Neuronal stem cell (in vitro differentiated cells): ENCODE measurements around the gene PTPRD.

Experiments
- DNase-seq: peaks from one replicate; pipeline ENCODE4 v3.0.0-alpha.2; 2013; ENCODE audit warnings: low spot score
- H2AFZ ChIP-seq: one replicate; pipeline ENCODE4 v1.6.1; 2013; ENCODE audit warnings: mild to moderate bottlenecking, low read length, inconsistent platforms
- H2AK5ac ChIP-seq: 2 replicates; pipeline ENCODE4 v1.6.1; 2013; ENCODE audit warnings: low read depth, mild to moderate bottlenecking, inconsistent platforms, low read length, moderate library complexity, mixed read lengths
- H2BK120ac ChIP-seq: 2 replicates; pipeline ENCODE4 v1.6.1; 2013; ENCODE audit warnings: low read depth, mild to moderate bottlenecking, inconsistent platforms, low read length, moderate library complexity, mixed read lengths
- H2BK12ac ChIP-seq: one replicate; pipeline ENCODE4 v1.6.1; 2013; ENCODE audit warnings: low read length, inconsistent platforms
- H2BK15ac ChIP-seq: 2 replicates; pipeline ENCODE4 v1.6.1; 2013; ENCODE audit warnings: mild to moderate bottlenecking, low read length, inconsistent platforms, mixed read lengths
- H2BK5ac ChIP-seq: one replicate; pipeline ENCODE4 v1.6.1; 2013; ENCODE audit warnings: inconsistent platforms, mild to moderate bottlenecking, low read length, moderate library complexity
- H3K14ac ChIP-seq: one replicate; pipeline ENCODE4 v1.6.1; 2013; ENCODE audit warnings: low read length, inconsistent platforms
- H3K18ac ChIP-seq: 2 replicates; pipeline ENCODE4 v1.6.1; 2013; ENCODE audit warnings: low read length, inconsistent platforms
- H3K23ac ChIP-seq: 2 replicates; pipeline ENCODE4 v1.6.1; 2013; ENCODE audit warnings: low read depth, mild to moderate bottlenecking, mixed read lengths, low read length, inconsistent platforms; ENCODE audit not compliant: poor library complexity
- H3K27ac ChIP-seq: replicated peaks from 3 replicates; pipeline ENCODE4 v1.5.1; 2013; ENCODE audit warnings: low read length, inconsistent platforms
- H3K27me3 ChIP-seq, 3 experiments: 2 replicates each; pipeline ENCODE4 v1.6.1; 2013; ENCODE audit warnings: low read length in 3 of 3, mild to moderate bottlenecking in 2 of 3, inconsistent platforms in 1 of 3, low read depth in 1 of 3, mixed read lengths in 1 of 3, moderate library complexity in 1 of 3; ENCODE audit not compliant: control insufficient read depth in 3 of 3, insufficient read depth in 3 of 3
- H3K36me3 ChIP-seq, 2 donors: replicated peaks in 1 of 2; 2 replicates each; pipeline ENCODE4 v1.6.1; 2013; ENCODE audit warnings: low read length in 2 of 2; ENCODE audit not compliant: control insufficient read depth in 2 of 2, insufficient read depth in 2 of 2
- H3K4ac ChIP-seq: 2 replicates; pipeline ENCODE4 v1.6.1; 2013; ENCODE audit warnings: inconsistent platforms, mild to moderate bottlenecking, low read length, moderate library complexity
- H3K4me1 ChIP-seq, 2 donors: 1 replicate in 1 of 2; 2 replicates in 1 of 2; pipeline ENCODE4 v1.6.1; 2013; ENCODE audit warnings: low read length in 2 of 2, low read depth in 1 of 2; ENCODE audit not compliant: control insufficient read depth in 2 of 2, insufficient read depth in 1 of 2
- H3K4me2 ChIP-seq: one replicate; pipeline ENCODE4 v1.6.1; 2013; ENCODE audit warnings: mild to moderate bottlenecking, low read length, inconsistent platforms; ENCODE audit not compliant: insufficient read depth, poor library complexity, severe bottlenecking
- H3K4me3 ChIP-seq, 2 donors: 2 replicates each; pipeline ENCODE4 v1.5.1; 2013; ENCODE audit warnings: low read length in 2 of 2, mild to moderate bottlenecking in 2 of 2, inconsistent platforms in 1 of 2, moderate library complexity in 1 of 2
- H3K79me1 ChIP-seq: one replicate; pipeline ENCODE4 v1.6.1; 2013; ENCODE audit warnings: low read depth, mild to moderate bottlenecking, inconsistent platforms, low read length, moderate library complexity
- H3K9ac ChIP-seq: one replicate; pipeline ENCODE4 v1.6.1; 2013; ENCODE audit warnings: mild to moderate bottlenecking, low read depth, low read length, inconsistent platforms; ENCODE audit not compliant: poor library complexity
- H3K9me3 ChIP-seq, 2 donors: replicated peaks in 1 of 2; 2 replicates each; pipeline versions ENCODE3 to v1.6.1; 2013; ENCODE audit warnings: low read length in 2 of 2, mild to moderate bottlenecking in 2 of 2, inconsistent platforms in 1 of 2, low read depth in 1 of 2, mixed read lengths in 1 of 2, moderate library complexity in 1 of 2; ENCODE audit not compliant: control insufficient read depth in 2 of 2, insufficient read depth in 1 of 2
- H4K8ac ChIP-seq: one replicate; pipeline ENCODE4 v1.6.1; 2013; ENCODE audit warnings: low read depth, mild to moderate bottlenecking, inconsistent platforms, low read length, moderate library complexity
- H4K91ac ChIP-seq: one replicate; pipeline ENCODE4 v1.6.1; 2013; ENCODE audit warnings: low read length, low read depth, mild to moderate bottlenecking, inconsistent platforms; ENCODE audit not compliant: poor library complexity
- WGBS, 2 donors: extraction: QIAGEN DNeasy Blood & Tissue Kit; methylation state at CpG; one replicate each; pipeline ENCODE4 v1.1.7; 2013; ENCODE audit warnings: missing lambda C conversion rate in 2 of 2, mixed read lengths in 1 of 2; ENCODE audit not compliant: insufficient read length in 2 of 2, insufficient replicate concordance in 1 of 2; ENCODE audit errors: extremely low coverage in 2 of 2; 5-methylcytosine and 5-hydroxymethylcytosine counted together

PTPRD gene

DNA sequence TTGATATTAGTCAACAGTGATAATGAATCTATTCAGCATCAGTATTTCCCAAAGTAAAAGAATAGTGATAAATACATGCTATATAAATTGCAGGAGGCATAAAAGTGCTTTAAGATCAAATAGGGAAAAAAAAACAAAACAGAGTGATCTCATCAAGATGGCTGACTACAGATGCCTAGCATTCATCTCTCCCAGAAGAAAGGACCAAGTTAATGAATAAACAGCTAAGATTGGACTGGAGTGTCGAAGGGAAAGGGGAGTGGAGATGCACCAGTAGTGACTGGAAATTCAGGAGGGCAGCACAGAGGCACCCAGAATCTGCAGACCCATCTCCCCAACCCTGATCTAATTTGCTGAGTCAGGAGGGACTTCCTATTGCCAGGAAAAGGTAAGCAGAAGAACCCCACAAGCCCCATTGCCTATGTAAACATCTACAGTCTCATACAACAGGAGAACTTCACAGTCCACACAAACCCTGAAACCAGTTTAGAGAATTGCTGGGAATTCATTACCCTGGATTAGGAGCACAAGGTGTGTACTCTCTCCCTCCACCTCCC lies 699.4 kb downstream of the PTPRD start:
- Histone ChIP-seq H2BK15ac (no peak overlapping the region), H3K23ac (no peak overlapping the region), H3K14ac (no peak overlapping the region), H3K36me3 (no peaks in the 10 kb centered on the region), H3K4me1 (no peaks in the 10 kb centered on the region), H3K27ac (no peak overlapping the region), H3K9ac (no peak overlapping the region), H3K4me3 (no peak overlapping the region), H3K4ac (no peak overlapping the region), H2BK12ac (no peak overlapping the region), H4K91ac (no peak overlapping the region), H4K8ac (no peak overlapping the region), H3K9me3 (no peaks in the 10 kb centered on the region), H3K79me1 (no peaks in the 10 kb centered on the region), H3K27me3 (no peaks in the 10 kb centered on the region), H3K18ac (no peak overlapping the region), H3K4me2 (no peak overlapping the region), H2AFZ (peak overlapping the region; percentile 85), H2AK5ac (no peak overlapping the region), H2BK120ac (no peak overlapping the region), H2BK5ac (peak overlapping the region; percentile 7)
- DNase-seq, result no peak
- no CpG with 5 or more reads among the region's 1 CpG for WGBS, 2 donors

GRCh38 chr9:9912459-9912858 lies 700.3 kb downstream of the PTPRD start:
- no peaks in the 10 kb centered on the region for H3K36me3 ChIP-seq
- no peak overlapping the region for H2BK12ac ChIP-seq
- no peak overlapping the region for H3K18ac ChIP-seq
- no peak overlapping the region for H3K23ac ChIP-seq
- WGBS, 2 donors, result no CpG with 5 or more reads among the region's 2 CpGs
- H3K14ac ChIP-seq, result no peak overlapping the region
- H3K9ac ChIP-seq, result no peak overlapping the region
- H2BK5ac ChIP-seq, result no peak overlapping the region
- H2BK120ac ChIP-seq, result no peak overlapping the region
- no peak overlapping the region for H3K4me2 ChIP-seq
- no peak overlapping the region for H3K27ac ChIP-seq
- H4K8ac ChIP-seq, result no peak overlapping the region
- H3K9me3 ChIP-seq, result no peaks in the 10 kb centered on the region
- no peak overlapping the region for H2BK15ac ChIP-seq
- no peak overlapping the region for H3K4ac ChIP-seq
- no peaks in the 10 kb centered on the region for H3K79me1 ChIP-seq
- H3K4me1 ChIP-seq, result no peaks in the 10 kb centered on the region
- H3K27me3 ChIP-seq, result no peaks in the 10 kb centered on the region
- no peak overlapping the region for H4K91ac ChIP-seq
- H2AFZ ChIP-seq, result no peak overlapping the region
- no peak overlapping the region for H2AK5ac ChIP-seq
- no peak overlapping the region for H3K4me3 ChIP-seq
- DNase-seq, result no peak

GRCh38 chr9:9905736-9906135 lies 707.1 kb downstream of the PTPRD start:
- H2BK12ac ChIP-seq, result no peak overlapping the region
- H2BK120ac ChIP-seq, result no peak overlapping the region
- H3K79me1 ChIP-seq, result no peaks in the 10 kb centered on the region
- H3K14ac ChIP-seq, result no peak overlapping the region
- no peak overlapping the region for H2BK5ac ChIP-seq
- DNase-seq, result no peak
- H2BK15ac ChIP-seq, result no peak overlapping the region
- peaks cover 0 to 1% of the 10 kb centered on the region in 2 donors for H3K9me3 ChIP-seq
- no peak overlapping the region for H3K9ac ChIP-seq
- no peak overlapping the region for H3K4me3 ChIP-seq
- no peak overlapping the region for H3K18ac ChIP-seq
- no peak overlapping the region for H3K4ac ChIP-seq
- no peak overlapping the region for H4K8ac ChIP-seq
- no peak overlapping the region for H3K4me2 ChIP-seq
- H2AFZ ChIP-seq, result no peak overlapping the region
- no peak overlapping the region for H3K23ac ChIP-seq
- H3K27ac ChIP-seq, result no peak overlapping the region
- no peak overlapping the region for H4K91ac ChIP-seq
- H3K27me3 ChIP-seq, result no peaks in the 10 kb centered on the region
- WGBS, 2 donors, result no CpG with 5 or more reads among the region's 3 CpGs
- H2AK5ac ChIP-seq, result no peak overlapping the region
- no peaks in the 10 kb centered on the region for H3K36me3 ChIP-seq
- no peaks in the 10 kb centered on the region for H3K4me1 ChIP-seq

- no peak overlapping the region for H3K27ac ChIP-seq
- no peak overlapping the region for H3K4me2 ChIP-seq
- no peak overlapping the region for H2BK12ac ChIP-seq
- H3K4me3 ChIP-seq, result no peak overlapping the region
- H3K4me1 ChIP-seq, result no peaks in the 10 kb centered on the region
- no CpG with 5 or more reads among the region's 3 CpGs for WGBS, 2 donors
- H3K36me3 ChIP-seq, result no peaks in the 10 kb centered on the region
- H3K18ac ChIP-seq, result no peak overlapping the region
- DNase-seq, result no peak
- no peak overlapping the region for H2AK5ac ChIP-seq
- no peak overlapping the region for H3K23ac ChIP-seq
- H4K91ac ChIP-seq, result no peak overlapping the region
- peaks cover 0 to 1% of the 10 kb centered on the region in 2 donors for H3K9me3 ChIP-seq
- no peak overlapping the region for H2BK15ac ChIP-seq
- no peak overlapping the region for H4K8ac ChIP-seq
- H3K27me3 ChIP-seq, result no peaks in the 10 kb centered on the region
- H3K14ac ChIP-seq, result no peak overlapping the region
- H2BK5ac ChIP-seq, result no peak overlapping the region
- H3K9ac ChIP-seq, result no peak overlapping the region
- H2AFZ ChIP-seq, result no peak overlapping the region
- no peak overlapping the region for H2BK120ac ChIP-seq
- no peaks in the 10 kb centered on the region for H3K79me1 ChIP-seq
- no peak overlapping the region for H3K4ac ChIP-seq
Observed at GRCh38 chr9:9904041-9904440, 708.8 kb downstream of the PTPRD start.
